HL-60/S4 treated with retinoic acid at 250 ng/mL for 4 days and 3 days (cell line): ENCODE data around the gene CHN2.

Source experiments
- in situ Hi-C: fragments of 300-500 bp; cut with MboI; formaldehyde crosslinking; loops from 2 replicates; pipeline ENCODE4 v1.7.0; 2022; ENCODE audit warnings: low sequenced_read_pairs

The CHN2 gene

GRCh38 chr7:29355388-29355787 is 160.8 kb downstream of the CHN2 start:
- in situ Hi-C loops: no loop called here

GRCh38 chr7:29356631-29357030 is 162.1 kb downstream of the CHN2 start:
- in situ Hi-C loops: no loop called here

- in situ Hi-C loops: no loop called here
Observed at GRCh38 chr7:29359482-29360093, 165.0 kb downstream of the CHN2 start.

- in situ Hi-C loops: no loop called here
Observed at GRCh38 chr7:29360633-29361625, 166.4 kb downstream of the CHN2 start.

- in situ Hi-C loops: no loop called here
Observed at GRCh38 chr7:29362380-29362779, 167.8 kb downstream of the CHN2 start.

GRCh38 chr7:29363636-29364425 is 169.3 kb downstream of the CHN2 start:
- in situ Hi-C loops: no loop called here

GRCh38 chr7:29364661-29365060 is 170.1 kb downstream of the CHN2 start:
- in situ Hi-C loops: no loop called here

- in situ Hi-C loops: no loop called here
Observed at GRCh38 chr7:29365423-29365822, 170.8 kb downstream of the CHN2 start.

- in situ Hi-C loops: no loop called here
Observed at GRCh38 chr7:29367784-29368183, 173.2 kb downstream of the CHN2 start.

- in situ Hi-C loops: no loop called here
Observed at GRCh38 chr7:29369909-29370488, 175.4 kb downstream of the CHN2 start.

- in situ Hi-C loops: no loop called here
Observed at GRCh38 chr7:29370531-29371314, 176.1 kb downstream of the CHN2 start.

- in situ Hi-C loops: no loop called here
Observed at GRCh38 chr7:29371472-29371871, 176.9 kb downstream of the CHN2 start.

GRCh38 chr7:29372351-29373090 is 177.9 kb downstream of the CHN2 start:
- in situ Hi-C loops: no loop called here

GRCh38 chr7:29375641-29376562 is 181.3 kb downstream of the CHN2 start:
- in situ Hi-C loops: no loop called here

GRCh38 chr7:29377718-29378117 is 183.1 kb downstream of the CHN2 start:
- in situ Hi-C loops: no loop called here

- in situ Hi-C loops: no loop called here
Observed at GRCh38 chr7:29379551-29379950, 185.0 kb downstream of the CHN2 start.

GRCh38 chr7:29381206-29382094 is 186.9 kb downstream of the CHN2 start:
- in situ Hi-C loops: no loop called here
